Osteocyte (in vitro differentiated cells): Measurements from ENCODE around the gene HOXB3. TPM values are rescaled to one million over a fixed set of nuclear protein-coding genes. Genes with fewer than 3 reads are reported as not detected.

Source experiments
- DNase-seq: peaks from one replicate; pipeline ENCODE4 v3.0.0; 2021; ENCODE audit warnings: mixed read lengths; ENCODE audit not compliant: unreplicated experiment; ENCODE audit errors: extremely low spot score
- H3K27ac Mint-ChIP-seq: one replicate; pipeline ENCODE4 v1.8.0; 2021; ENCODE audit warnings: mild to moderate bottlenecking, mixed read lengths; ENCODE audit not compliant: unreplicated experiment
- H3K27me3 Mint-ChIP-seq: one replicate; pipeline ENCODE4 v1.8.0; 2021; ENCODE audit warnings: mixed read lengths; ENCODE audit not compliant: unreplicated experiment
- H3K36me3 Mint-ChIP-seq: one replicate; pipeline ENCODE4 v1.8.0; 2021; ENCODE audit warnings: mixed read lengths; ENCODE audit not compliant: unreplicated experiment
- H3K4me1 Mint-ChIP-seq: one replicate; pipeline ENCODE4 v1.8.0; 2021; ENCODE audit warnings: mixed read lengths; ENCODE audit not compliant: unreplicated experiment
- H3K4me3 Mint-ChIP-seq: one replicate; pipeline ENCODE4 v1.8.0; 2021; ENCODE audit warnings: mild to moderate bottlenecking, moderate library complexity, mixed read lengths; ENCODE audit not compliant: unreplicated experiment
- H3K9me3 Mint-ChIP-seq: one replicate; pipeline ENCODE4 v1.8.0; 2021; ENCODE audit warnings: mixed read lengths; ENCODE audit not compliant: unreplicated experiment
- total RNA-seq: library from RNA; stranded (reverse); gene quantifications from 2 replicates; pipeline ENCODE4 v1.2.1, GENCODE V29; 2021
- TF ChIP-seq, protein P1 (sequence below): fragments of 200-600 bp; sonication (generic); IDR thresholded peaks from 2 replicates; pipeline ENCODE4 v1.5.0; 2021; ENCODE audit warnings: antibody characterized with exemption, mild to moderate bottlenecking, moderate library complexity

Gene HOXB3
- total RNA-seq, 1 donor from 2014 or later, result 0.46 TPM

GRCh38 chr17:48627623-48628521, 37.8 kb upstream of the HOXB3 start:
- H3K9me3 Mint-ChIP-seq, result no peaks in the 10 kb centered on the region
- peaks cover under 1% of the 10 kb centered on the region for H3K36me3 Mint-ChIP-seq
- H3K4me3 Mint-ChIP-seq, result no peak overlapping the region
- peaks cover 5% of the 10 kb centered on the region for H3K4me1 Mint-ChIP-seq
- DNase-seq, result no peak
- H3K27ac Mint-ChIP-seq, result no peak overlapping the region
- peaks cover 84% of the 10 kb centered on the region for H3K27me3 Mint-ChIP-seq
- TF ChIP-seq, protein P1, sequence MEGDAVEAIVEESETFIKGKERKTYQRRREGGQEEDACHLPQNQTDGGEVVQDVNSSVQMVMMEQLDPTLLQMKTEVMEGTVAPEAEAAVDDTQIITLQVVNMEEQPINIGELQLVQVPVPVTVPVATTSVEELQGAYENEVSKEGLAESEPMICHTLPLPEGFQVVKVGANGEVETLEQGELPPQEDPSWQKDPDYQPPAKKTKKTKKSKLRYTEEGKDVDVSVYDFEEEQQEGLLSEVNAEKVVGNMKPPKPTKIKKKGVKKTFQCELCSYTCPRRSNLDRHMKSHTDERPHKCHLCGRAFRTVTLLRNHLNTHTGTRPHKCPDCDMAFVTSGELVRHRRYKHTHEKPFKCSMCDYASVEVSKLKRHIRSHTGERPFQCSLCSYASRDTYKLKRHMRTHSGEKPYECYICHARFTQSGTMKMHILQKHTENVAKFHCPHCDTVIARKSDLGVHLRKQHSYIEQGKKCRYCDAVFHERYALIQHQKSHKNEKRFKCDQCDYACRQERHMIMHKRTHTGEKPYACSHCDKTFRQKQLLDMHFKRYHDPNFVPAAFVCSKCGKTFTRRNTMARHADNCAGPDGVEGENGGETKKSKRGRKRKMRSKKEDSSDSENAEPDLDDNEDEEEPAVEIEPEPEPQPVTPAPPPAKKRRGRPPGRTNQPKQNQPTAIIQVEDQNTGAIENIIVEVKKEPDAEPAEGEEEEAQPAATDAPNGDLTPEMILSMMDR, result no peak

GRCh38 chr17:48627118-48627597, 37.1 kb upstream of the HOXB3 start:
- no peak overlapping the region for H3K4me3 Mint-ChIP-seq
- no peaks in the 10 kb centered on the region for H3K9me3 Mint-ChIP-seq
- H3K4me1 Mint-ChIP-seq, result peaks cover 5% of the 10 kb centered on the region
- H3K27ac Mint-ChIP-seq, result no peak overlapping the region
- H3K36me3 Mint-ChIP-seq, result peaks cover 2% of the 10 kb centered on the region
- TF ChIP-seq, protein P1, result no peak
- no peak for DNase-seq
- peaks cover 84% of the 10 kb centered on the region for H3K27me3 Mint-ChIP-seq

DNA sequence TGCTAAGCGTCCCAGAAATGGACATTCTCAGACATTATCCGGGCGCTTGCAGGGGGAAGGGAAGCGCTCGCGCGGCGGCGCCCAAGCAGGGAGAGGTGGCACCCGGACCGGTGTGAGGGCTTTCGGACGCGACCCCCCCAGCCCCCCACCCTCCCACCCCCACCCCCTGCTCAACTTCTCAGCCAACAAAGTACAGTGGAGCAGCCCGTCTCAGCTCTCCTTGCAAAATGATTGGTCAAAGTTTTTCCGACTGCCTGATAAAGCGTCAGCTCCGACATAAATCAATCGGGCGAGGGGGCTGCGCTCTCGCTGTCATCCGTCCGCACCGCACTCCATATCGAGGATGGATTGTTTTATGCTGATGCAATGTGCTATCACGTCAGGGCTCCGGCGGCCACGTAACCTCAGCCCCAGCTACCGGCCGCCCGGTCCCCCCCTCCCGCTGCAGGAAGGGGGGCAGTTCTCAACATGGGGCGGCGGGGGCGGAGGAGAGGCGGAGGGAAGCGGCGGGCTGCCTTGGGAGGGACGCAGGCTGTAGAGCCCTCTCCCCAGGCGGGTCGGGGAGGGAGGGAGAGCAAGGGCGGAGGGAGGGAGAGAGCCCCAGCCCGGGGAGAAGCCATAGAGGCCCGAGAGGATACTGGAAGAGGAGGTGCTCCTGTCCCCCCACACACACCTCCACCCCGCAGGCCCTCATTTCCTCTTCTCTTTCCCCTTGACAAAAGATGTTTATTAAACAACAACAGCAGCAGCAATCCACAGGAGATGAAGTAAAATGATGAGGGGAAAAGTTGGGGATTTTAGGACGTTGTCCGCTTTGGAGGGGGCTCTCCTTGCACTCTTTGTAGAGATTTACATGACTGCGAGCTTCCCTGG, 36.4 kb upstream of the HOXB3 start, which contains the start of gene HOXB9:
TSS of gene HOXB9 (minus strand) at position 114 of the 873 bp plus-strand sequence. CDS start at position 25, 89 bp downstream.
- no peak within 1 kb of the TSS for H3K27ac Mint-ChIP-seq
- no peak for DNase-seq
- peak within 1 kb of the TSS; percentile 62 for H3K4me3 Mint-ChIP-seq
- no peaks in the 10 kb centered on the region for H3K9me3 Mint-ChIP-seq
- H3K36me3 Mint-ChIP-seq, result peaks cover 2% of the 10 kb centered on the region
- TF ChIP-seq, protein P1, result no peak
- peaks cover 5% of the 10 kb centered on the region for H3K4me1 Mint-ChIP-seq
- peaks cover 84% of the 10 kb centered on the region for H3K27me3 Mint-ChIP-seq

DNA sequence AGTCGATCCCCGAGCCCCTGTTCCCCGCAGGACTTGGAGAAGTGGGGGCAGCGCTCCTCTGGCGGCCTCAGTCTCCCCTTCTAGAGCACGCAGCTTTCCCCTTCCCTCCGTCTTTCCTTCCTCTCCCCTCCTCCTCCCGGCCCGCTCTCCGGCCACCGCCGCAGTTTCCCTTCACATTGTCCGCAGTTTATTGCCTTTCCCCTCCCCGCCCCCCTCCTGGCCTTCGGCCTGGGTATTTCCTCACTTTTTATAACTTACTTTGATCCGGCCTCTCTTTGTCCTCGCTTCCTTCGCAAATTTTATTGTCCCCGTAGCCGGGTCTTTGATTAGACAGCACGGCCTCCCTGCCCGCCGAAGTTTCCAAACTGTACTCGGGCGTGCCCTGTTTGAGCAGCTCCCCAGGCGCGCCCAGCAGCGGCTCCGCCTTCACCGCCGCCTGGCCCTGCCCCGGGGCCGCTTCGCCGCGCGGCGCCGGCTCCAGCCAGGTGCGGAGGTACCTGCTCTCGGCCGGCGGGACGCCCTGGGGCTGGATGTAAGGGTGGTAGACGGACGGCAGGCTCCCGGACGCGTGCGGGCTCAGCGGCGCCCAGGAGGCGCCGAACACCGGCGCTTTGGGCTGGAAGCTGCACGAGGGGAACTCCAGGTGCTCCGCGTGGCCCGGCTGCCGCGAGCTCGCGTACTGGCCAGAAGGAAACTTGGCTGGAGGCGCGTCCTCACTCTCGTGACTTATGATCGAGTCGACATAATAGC, 35.6 kb upstream of the HOXB3 start:
- Mint-ChIP-seq H3K27me3 (peaks cover 84% of the 10 kb centered on the region), H3K4me1 (peaks cover 5% of the 10 kb centered on the region), H3K9me3 (no peaks in the 10 kb centered on the region), H3K4me3 (peak overlapping the region; percentile 62), H3K36me3 (peaks cover 2% of the 10 kb centered on the region), H3K27ac (no peak overlapping the region)
- TF ChIP-seq, protein P1, result no peak
- DNase-seq, result no peak
